ENCODE measurements around the gene SORCS3.

- TF ChIP-seq EZH2 (IDR thresholded peaks at IDR 0.05; ENCODE audit: insufficient read depth, poor library complexity, severe bottlenecking) (no peak), EZH2phosphoT487 (IDR thresholded peaks at IDR 0.05; ENCODE audit: insufficient read depth, low read depth) (no peak)
Observed at GRCh38 chr10:105096316-105096715, 455.2 kb downstream of the SORCS3 start.
